ENCODE results near the gene CHAC2.
"Not testable (repeated sequence)": the region's sequence is repeated elsewhere in the genome, so short reads cannot be mapped to it uniquely, and the experiment has no call there.

CHAC2 gene

DNA sequence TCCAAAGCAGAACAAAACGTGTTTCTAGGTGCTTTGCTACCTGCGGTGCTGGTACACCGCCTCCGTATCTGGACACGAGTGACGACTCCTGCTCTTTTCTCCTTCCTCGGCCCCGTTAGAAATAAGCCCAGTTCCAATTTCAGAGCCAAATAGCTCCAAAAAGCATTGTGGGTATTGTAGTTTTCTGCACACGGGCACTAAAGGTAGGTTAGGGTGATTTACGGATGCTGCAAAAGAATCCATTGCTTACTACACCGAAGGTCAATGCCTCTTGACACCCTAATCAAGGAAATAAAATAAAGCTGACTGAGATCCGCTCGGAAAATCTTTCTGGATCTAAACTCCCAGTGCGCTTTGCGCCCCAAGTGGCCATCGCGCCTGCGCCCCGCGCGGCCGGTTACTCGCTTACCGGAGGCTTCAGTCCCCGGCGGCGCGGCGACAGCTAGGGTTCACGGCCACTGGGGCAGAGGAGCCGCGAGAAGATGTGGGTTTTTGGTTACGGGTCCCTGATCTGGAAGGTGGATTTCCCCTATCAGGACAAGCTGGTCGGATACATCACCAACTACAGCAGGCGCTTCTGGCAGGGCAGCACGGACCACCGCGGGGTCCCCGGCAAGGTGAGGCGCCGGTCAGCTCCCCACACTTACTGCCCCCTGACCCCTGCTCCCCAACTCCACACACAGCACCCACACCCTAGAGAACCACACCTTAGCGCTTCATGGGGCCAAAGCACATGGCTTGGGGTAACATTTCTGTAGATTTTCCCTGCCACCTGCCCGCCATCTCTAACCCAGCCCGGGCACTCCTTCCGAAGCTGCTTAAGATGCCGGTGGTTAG lies at the start of gene CHAC2:
Gene CHAC2 (plus strand): TSS at position 400 of the 837 bp plus-strand sequence. CDS start 83 bp downstream, at position 483.
- peak; percentile 85 for DNase-seq

DNA sequence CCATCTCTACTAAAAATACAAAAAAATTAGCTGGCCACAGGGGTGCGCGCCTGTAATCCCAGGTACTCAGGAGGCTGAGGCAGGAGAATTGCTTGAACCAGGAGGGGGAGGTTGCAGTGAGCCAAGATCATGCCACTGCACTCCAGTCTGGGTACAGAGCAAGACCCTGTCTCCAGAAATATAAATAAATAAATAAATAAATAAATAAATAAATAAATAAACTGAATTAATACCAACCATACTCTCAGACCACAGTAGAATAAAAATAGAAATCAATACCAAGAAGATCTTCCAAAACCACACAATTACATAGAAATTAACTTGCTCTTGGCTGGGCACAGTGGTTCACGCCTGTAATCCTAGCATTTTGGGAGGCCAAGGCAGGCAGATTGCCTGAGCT lies 46.7 kb upstream of the CHAC2 start:
- DNase-seq = not testable (repeated sequence)

DNA sequence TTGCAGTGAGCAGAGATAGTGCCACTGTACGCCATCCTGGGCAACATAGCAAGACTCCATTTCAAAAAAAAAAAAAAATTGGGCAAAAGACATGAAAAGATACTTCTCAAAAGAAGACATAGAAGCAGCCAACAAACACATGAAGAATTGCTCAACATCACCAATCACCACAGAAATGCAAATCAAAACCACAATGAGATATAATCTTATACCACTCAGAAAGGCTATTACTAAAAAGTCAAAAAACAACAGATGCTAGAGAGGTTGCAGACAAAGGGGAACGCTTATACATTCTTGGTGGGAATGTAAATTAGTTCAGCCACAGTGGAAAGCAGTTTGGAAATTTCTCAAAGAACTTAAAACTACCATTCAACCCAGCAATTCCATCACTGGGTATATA lies 43.1 kb upstream of the CHAC2 start:
- no peak for DNase-seq

GRCh38 chr2:53725662-53726061 lies 41.9 kb upstream of the CHAC2 start:
- DNase-seq = no peak

- DNase-seq = peak; percentile 100
Measured at GRCh38 chr2:53727921-53728320, 39.7 kb upstream of the CHAC2 start.

GRCh38 chr2:53729143-53729762 lies 38.4 kb upstream of the CHAC2 start:
- DNase-seq = no peak

DNA sequence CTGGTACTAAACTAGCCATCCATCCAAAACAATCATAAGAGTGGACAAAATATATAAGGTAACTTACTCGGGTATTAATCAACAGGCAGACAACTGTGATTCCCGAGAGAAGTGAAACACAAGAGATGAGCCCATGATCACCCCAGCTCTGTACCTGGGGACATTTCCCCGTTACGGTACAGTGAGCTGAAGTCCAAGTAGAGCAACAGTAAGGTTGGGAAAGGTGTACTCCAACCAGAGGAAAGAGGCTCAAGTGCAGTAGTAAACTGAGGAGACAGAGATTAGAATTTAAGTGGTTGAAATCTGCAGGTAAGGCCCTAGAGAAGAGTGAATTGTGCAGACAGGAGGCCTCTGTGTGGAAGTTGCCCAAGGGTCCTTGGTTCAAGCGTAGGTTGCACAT lies 30.5 kb upstream of the CHAC2 start:
- DNase-seq = no peak

DNA sequence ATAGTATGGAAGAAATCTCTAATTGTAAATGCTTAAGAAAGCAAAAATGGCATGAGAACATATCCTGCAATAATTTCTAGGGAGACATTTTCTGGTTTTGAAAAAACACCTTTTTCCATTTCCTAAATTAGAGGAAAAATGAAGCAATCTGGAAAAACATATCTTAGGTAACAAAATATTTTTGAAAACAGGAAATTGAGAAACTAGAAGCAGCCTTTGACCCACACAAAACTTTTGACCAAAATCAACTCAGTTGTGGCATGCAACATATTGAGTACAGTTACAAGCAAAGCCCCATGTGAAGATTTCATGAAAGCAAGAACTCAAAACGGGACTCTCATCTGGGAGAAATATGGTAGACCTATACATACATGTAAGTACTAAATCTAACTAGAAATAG lies 28.6 kb upstream of the CHAC2 start:
- no peak for DNase-seq

- peak; percentile 27 for DNase-seq
Measured at GRCh38 chr2:53740170-53740569, 27.4 kb upstream of the CHAC2 start.

GRCh38 chr2:53744395-53745065 lies 23.1 kb upstream of the CHAC2 start:
- DNase-seq = no peak

GRCh38 chr2:53750041-53750768 lies 17.4 kb upstream of the CHAC2 start:
- no peak for DNase-seq

DNA sequence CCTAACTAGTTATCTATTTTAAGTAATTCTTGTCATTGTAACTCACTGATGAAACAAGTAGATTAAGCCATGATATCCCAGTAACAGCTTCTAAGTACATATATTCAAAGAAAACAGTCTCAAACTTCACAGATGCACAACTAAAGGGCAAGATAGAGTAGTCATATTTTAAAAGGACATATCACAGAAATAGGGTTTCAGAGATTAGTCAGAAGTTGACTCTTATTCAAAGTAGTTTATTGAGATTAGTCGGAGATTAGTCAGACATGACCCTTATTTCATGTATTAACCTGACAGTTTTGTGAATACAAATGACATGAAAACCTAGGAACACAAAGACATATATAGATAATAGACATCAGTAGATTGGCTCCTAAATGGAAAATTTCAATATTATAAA lies 15.9 kb upstream of the CHAC2 start:
- DNase-seq = no peak

DNA sequence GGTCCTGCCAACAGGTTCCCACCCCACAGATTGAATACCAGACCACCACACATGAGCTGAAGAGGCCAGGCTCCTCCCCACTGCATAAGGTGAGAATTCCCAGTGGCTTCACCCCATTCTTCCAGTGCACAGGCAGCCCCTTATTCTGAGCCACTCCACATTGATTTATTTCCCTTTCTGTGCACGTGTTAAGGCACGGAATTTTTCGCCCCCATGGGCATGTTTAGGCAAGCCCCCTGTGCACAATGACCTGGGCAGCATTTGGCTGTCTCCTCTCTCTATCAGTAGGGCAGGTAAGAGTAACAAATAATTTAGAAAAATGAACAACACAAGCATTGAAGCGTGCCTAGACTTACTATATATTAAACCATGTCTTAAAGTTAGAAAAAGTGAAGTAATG lies 15.2 kb upstream of the CHAC2 start:
- DNase-seq = no peak

DNA sequence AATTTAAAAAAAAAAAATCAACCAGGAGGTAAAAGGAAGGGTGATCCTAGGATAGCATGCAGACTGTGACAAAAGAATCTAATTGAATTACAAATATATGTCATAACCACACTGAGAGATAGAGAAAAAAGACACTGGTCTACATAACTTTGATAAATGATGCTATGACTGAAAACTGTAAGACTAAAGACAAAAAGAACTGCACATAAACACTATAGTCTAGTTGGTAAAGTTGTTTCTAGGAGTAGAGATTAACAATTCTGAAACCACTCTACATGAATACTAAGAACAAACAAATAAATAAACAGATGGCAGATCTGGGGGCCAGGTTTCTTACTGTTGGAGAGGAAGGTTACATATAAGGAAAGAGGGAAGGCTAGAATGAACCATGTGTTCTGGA lies 14.6 kb upstream of the CHAC2 start:
- no peak for DNase-seq

GRCh38 chr2:53755121-53755520 lies 12.5 kb upstream of the CHAC2 start:
- no peak for DNase-seq

- no peak for DNase-seq
Measured at GRCh38 chr2:53756644-53757043, 11.0 kb upstream of the CHAC2 start.

DNA sequence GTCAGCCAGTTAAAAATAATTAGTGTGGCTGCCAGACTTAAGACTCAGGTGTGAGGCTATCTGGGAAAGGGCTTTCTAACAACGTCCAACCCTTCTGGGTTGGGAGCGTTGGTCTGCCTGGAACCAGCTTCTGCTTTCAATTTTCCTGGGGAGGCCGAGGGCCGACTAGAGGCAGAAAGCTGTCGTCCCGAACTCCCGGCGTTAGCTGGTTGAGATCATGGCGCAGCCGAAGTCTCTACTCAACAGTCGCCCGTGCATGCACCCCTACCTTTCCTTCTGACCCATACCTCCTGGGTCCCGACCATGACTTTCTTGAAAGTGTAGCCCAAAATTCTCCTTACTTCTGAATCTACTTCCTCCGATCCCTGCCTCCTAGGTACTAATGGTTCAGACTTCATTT lies 10.4 kb upstream of the CHAC2 start:
- DNase-seq = not testable (repeated sequence)

- DNase-seq = no peak
Measured at GRCh38 chr2:53765767-53766166, 1.8 kb upstream of the CHAC2 start.

DNA sequence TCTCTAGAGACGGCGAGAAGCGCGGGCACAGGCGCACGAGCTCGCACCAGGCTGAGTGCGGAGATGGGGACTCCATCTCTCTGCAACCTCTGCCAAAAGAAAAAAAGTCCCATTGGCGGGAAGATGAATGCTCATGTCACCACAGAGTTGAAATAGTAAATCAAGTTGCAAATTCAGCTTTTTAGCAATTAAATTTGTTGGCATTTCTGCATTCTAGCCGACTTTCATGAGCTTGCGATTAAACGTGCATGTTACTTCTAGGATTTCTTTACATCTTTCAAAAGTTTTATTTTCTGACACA lies 588 bp downstream of the CHAC2 start:
- DNase-seq = peak; percentile 75

DNA sequence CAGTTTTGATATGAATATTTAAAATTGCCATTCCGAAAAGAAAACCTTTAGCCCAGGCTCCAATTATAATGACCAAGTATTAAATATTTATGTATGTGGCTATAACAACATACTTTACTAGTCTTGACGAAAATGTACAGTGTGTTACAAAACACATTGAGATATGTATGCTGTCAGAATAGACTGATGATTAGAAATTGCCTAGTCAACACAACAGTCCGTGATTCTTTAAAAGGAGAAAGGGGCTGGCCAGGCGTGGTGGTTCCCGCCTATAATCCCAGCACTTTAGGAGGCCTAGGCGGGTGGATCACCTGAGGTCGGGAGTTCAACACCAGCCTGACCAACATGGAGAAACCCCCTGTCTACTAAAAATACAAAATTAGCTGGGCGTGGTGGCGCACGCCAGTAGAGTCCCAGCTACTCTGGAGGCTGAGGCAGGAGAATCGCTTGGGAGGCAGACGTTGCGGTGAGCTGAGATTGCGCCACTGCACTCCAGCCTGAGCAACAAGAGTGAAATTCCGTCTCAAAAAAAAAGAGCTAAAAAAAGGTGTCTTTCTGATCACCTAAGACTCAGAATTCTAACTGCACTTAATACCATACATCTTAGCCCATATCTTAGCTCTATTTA lies 1.8 kb downstream of the CHAC2 start:
- no peak for DNase-seq

DNA sequence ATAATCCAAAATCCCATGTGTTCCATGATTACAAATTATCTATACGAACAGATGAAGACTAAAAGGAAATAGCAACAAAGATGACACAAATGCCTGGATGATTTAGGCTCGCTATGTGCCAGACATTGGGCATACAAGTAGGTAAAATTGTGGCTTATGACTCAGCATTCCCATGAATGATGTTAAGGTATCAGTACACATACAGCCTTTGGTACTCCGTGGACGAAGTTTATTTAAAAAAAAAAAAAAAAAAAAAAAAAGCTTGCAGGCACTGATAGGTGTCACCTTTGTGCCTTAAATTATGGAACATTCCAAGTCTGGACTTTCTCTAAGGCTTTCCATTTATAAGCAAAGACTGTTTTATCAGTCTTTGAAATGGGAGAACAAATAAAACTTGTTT lies 2.7 kb downstream of the CHAC2 start:
- DNase-seq = no peak

DNA sequence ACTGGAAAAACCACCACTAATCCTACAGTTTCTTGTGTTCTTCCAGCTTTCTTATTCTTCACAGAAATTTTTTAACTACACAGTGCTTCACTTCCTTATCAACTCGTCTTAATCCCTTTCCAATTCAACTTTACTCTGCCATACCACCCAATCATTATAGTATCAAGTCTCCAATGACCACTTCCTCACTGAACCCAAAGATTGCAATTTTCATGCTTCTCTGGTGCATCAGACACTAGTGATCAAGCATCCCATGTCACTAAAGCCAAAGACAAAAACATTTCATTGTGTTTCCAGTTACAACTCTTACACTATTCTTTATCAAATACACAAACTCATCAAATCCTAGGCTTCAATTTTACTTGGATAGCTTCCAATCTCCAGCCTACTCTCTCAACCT lies 9.5 kb downstream of the CHAC2 start:
- no peak for DNase-seq

- DNase-seq = no peak
Measured at GRCh38 chr2:53778536-53779162, 11.0 kb downstream of the CHAC2 start.
